Activated gamma-delta T cell treated with anti-CD3 and anti-CD28 coated beads, Interleukin-2, amount 50 U/mL, for 16 hours (primary cell): ENCODE data around the gene WDR48.
A peak's percentile ranks its signal among the peaks of the same experiment; 100 is the strongest.

Experiments used
- DNase-seq: peaks from one replicate; pipeline ENCODE4 v3.0.0-alpha.2; 2020; ENCODE audit warnings: low read depth

WDR48 gene

DNA sequence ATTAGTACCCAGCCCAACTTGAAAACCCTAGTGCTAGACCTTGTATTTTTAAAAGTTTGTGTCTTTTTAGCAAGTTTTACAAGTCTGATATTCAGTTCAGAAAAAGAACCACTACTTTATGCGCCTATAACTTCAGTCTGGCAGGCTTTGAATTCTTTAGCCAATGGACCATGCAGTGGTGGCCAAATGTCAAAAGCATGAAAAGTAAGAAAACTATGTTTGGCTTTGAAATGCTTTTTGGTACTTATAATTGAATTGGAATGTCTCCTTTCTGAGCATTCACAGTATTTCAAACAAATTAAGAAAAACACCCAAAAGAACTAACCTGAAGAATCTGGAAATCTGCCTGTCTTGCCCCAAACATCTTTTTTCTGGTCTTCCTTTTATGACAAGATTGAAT lies 12.8 kb downstream of the WDR48 start:
- no peak for DNase-seq

DNA sequence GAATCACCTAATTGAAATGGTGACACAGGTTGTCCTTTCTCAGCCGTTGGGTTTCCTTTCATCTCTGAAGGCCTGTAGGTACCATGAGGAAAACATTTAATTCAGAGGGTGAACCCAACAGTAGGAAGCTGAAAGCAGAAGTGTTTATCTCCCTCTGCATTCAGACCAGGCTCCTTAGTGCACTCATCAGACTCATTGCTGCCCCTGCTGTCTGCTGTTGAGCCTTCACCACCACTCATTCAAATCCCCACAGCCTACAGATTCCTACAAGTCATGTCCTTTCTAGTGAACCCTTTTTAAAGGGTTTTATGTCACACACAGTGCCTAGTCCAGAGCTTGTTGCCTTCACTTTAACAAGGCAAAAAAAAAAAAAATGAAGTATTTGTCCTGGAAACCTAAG lies 13.4 kb downstream of the WDR48 start:
- DNase-seq: no peak

DNA sequence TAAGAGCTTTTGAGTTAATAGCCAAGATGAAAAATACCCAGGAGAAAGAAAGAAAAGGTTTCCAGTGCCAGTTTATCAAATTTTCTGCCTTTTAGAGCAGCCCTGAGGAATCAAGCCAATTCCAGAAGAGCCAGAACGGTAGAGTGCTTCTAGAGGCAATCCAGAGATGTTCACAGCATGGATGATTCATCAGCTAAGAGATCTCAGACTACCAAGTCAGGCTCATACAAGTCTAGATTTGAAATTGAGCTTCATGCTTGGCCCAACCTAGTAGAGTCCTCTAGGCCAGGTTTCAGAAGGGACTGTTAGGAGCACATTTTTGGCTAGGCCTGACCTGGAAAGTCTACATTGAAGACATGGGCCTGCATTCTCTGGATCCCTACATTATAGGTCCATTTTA lies 15.5 kb downstream of the WDR48 start:
- DNase-seq: no peak

DNA sequence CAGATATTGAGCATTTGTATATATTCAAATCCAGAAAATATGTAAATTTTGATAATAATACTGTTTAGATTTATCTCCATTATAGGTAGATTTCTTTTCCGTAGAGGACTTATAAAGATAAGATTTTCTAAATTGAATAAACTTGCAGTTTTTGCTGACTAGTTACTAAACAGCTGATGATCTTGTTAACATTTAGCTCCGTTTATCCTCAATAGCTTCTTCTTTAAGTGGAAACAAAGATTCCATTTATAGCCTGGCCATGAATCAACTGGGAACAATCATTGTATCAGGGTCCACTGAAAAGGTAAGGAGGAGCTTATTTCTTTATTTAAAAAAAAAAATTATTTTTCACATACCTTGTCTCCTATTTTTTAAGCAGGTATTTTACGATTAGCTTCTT lies 16.7 kb downstream of the WDR48 start:
- no peak for DNase-seq

DNA sequence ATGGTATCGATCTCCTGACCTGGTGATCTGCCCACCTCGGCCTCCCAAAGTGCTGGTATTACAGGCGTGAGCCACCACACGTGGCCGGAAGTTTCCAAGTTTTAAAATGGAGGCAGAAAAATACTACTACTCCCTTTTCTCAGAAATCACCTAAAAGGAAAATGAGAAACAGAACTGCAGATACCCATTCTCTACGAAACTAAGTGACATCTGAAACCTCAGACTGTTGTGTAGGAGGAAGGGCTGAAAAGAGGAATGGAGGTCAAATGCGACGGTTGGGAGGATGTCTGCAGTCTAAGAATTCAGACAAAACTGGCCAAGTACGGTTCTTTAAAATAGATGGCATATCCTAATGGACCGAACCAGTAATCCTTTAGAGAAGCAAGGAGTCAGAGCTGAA lies 24.1 kb downstream of the WDR48 start:
- no peak for DNase-seq

DNA sequence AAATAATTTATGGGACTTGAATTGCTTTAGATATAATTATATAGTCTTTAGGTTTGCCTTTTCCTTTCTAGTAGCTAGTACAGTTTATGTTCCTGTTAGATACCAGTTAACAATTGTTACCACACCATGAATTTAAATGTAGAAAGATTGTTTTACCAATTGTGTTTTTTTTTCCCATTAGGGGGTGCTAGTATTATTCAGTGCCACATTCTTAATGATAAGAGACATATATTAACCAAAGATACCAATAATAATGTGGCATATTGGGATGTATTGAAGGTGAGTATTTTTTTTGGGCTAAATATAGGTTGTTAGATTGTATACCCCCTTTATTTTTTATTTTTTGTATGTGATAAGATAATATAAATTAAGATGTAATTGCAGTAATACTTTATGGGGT lies 27.7 kb downstream of the WDR48 start:
- no peak for DNase-seq

DNA sequence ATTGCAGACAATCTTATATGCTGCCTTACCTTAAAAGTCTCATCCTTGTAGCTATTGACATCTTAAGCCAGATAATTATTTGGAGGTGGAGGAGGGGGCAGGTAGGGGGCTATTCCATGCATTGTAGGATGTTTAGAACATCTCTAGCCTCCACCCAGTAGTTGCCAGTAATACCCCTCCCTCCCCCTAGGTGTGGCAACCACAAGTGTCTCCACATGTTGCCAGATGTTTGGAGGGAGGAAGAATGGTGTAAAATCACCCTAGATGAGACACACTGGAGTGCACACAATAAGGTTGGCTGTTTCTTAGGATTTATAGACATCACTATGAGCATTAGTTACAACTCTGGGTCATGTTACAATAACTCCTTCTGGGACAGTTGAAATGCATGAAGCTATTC lies 28.2 kb downstream of the WDR48 start:
- DNase-seq: no peak

DNA sequence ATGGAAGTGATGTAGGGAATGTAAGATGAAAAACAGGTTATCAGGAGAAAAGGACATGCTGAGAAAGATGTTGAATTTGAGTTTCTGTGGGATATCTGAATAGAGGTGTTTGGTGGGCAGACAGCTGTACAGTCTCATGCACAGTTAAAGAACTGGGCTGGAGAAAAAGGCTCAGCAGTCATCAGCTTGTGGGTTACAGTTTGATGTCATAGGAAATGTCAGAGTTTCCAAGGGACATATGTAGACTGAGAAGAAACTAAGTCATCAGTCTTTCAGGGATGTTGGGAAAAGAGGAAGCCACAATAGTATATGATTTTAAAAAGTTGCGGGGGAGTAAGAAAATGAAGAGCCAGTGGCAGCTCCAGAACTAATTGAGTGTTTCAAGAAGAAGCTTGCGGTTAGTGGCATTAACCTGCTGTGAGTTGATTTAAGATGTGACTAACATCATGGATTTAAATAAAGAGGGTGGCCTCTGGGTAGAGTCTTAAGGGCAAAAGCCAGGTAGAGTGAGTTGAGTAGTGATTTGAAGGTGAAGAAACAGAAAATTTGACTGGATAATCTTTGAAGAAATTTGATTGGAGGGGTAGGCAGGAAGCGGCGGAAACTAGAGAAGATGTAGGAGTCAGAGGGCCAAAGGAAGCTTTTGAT lies 31.0 kb downstream of the WDR48 start:
- no peak for DNase-seq

DNA sequence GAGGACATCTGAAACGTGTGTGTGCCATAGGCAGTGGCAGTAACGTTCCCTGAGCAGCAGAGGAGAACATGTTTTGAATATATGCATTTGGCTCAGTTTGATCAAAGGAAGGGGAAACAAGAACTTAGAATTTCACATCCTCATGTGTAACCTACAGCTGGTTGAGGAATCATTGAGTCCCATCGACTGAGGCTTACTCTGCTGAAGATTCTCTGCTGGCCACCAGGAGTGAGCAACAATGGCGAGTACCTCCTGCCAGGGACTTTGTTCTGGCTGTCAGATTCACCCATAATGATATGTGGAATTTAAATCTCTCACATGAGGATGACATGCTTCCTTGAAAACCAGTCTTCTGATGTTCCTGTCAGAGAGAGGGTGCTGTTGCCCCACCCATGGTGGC lies 34.3 kb downstream of the WDR48 start:
- no peak for DNase-seq

DNA sequence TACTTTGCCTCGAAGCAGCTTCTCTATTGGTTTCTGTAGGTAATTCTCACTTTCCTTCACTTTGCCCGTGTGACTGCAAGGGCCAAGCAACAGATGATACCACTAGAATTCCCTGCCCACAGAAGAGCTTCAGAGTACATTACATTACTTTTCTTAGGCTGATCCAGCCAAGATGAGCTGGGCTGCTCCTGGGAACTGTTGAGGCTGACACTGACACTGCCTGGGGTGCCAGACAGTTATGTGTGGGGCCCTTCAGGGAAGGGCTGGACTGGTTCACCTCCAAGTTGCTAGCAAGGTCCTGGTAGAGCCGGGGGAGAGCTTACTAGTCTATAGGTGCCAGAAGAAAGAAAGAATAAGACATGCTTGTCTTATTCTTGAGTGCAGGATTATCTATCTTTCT lies 36.6 kb downstream of the WDR48 start:
- no peak for DNase-seq

DNA sequence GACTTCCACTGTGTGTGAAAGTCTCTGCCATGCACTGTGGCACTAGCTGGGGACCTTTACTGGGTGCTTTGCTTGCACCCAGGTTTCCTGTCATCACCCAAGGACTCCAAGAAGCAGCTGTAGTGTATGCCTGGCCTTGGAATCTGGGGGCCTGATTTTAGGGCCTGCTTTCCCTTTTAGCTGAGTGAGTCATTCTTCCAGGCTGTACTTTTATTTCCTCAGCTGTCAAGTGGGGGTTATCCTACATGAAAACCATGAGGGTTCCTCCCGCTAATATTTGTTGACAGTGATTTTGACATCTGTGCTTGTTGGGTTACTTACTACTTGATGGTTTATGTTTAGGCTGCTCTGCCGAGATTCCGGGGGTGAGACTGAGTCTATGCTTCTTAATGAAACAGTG lies 37.1 kb downstream of the WDR48 start:
- no peak for DNase-seq

DNA sequence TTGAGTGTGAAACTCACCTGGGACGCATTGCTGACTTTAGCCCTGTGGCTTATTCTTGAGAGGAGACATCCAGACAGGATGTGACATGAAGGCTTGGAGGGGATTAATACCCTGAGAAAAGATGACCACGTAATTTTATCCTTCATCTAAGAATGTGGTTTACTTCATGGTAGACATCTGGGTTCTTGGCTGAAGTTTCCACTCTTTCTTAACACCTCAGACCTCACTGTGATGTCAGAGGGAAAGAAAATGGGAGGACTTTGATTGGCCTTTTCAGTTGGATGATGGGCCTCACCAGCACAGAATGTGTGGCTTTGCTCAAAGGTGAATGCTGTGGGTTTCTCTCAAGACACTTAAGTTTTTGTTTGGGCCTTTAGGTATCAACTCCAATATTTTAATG lies 39.1 kb downstream of the WDR48 start:
- no peak for DNase-seq

DNA sequence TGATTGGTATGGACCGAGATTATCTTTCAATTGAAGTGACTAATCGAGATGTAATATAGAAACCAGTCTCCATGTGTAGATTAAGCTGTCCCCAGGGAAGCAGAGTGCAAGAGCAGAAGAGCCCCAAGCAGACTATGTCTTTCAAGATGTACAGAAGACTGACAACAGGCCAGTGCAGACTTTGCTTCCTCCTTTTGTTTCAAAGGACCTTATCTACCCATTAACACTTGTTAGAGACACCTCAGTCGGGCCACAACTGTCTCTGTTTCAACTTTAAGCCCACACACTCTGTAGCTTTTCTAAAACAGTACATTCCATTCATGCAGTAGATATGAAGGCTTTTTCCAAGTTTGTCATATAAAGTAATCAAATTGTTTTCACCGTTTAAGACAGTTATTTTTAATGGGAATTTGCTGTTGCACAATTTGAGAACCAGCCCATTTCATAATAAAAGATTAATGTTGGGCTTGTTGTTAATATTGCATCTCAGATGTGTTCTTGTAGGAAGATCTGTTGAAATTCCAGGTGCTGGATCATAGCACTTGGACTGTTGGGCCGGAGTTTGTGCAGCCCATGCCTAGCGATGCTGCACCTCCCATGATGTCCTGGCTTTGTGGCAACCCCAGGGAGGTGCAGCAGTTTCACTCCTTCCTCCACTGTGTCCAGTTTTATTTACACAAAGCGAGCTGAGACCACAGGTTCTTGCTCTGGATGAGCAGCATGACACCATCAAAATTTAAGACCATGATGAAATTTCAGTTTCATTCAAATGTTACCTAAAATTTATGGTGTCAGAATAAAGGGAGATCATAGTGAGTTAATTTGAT lies 43.2 kb downstream of the WDR48 start:
- no peak for DNase-seq

DNA sequence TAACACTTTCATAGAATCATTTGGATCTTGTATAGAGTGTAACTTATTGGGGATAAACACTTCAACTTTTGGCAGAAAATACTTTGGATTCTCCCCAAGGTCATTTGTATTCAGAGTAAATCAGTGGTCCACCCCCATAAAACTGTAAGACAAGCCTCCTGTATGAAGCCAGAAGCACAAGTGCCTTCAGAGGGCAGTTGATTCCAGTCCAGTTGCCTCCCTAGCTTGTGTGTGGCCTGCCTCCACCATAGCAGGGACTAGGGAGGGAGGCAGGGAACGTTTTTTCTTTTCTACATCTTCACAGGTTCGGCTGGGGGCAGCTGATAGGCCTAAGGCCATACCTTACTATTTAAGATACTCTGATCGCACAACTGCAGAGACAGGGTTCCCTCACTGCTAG lies 44.0 kb downstream of the WDR48 start:
- DNase-seq: no peak

DNA sequence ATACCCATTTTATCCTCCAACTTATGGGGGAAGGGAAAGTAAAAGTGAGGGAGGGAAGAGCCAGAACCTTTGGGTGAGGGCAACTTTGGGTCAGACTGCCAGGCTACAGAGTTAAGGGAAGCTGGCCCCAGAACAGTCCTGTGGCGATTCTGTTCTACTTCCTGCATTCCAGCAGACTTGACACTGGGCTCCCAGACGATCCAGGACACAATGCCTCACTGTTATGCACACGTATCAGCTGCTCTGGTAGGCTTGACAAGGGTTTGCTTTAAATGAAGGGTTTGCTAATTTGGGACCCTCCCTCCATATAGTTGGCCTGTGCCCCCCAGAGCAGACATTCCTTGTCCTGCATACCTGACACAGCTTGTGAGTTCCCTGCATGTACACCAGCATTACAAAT lies 45.0 kb downstream of the WDR48 start:
- no peak for DNase-seq

DNA sequence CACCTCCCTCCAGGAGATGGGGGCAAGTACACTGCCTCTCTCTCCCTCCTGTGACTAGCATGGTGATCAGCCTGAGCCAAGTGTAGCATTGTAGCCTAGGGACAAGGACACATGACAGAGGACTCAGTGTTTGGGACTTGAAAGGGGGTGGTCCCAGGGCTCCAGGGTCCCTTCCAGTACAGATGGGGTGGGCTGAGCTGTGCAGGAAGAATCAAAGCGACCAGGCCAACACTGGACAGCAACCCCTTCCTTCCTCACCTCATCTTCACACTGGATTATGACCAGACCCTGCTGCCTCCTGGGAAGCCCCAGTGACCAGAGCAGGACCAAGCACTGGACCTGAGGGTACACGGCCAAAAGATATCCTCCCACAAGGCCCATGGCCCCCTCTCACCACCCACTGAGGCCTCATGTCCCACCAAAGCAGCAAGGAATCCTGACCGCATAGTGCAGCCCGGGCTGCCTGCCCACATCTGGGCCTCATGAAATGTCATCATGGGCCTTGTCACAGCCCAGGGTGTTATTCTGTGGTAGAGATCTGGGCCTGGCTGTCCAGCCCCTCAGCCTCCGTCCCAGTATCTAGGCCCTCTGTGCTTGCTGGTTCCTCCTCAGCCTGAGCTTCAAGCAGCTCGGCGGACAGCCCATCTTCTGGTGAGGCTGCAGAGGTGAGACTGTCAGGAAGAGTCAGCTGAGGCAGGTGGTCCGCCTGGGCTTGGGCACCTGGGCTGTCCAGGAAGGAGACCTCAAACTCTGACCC lies 46.1 kb downstream of the WDR48 start:
- no peak for DNase-seq

DNA sequence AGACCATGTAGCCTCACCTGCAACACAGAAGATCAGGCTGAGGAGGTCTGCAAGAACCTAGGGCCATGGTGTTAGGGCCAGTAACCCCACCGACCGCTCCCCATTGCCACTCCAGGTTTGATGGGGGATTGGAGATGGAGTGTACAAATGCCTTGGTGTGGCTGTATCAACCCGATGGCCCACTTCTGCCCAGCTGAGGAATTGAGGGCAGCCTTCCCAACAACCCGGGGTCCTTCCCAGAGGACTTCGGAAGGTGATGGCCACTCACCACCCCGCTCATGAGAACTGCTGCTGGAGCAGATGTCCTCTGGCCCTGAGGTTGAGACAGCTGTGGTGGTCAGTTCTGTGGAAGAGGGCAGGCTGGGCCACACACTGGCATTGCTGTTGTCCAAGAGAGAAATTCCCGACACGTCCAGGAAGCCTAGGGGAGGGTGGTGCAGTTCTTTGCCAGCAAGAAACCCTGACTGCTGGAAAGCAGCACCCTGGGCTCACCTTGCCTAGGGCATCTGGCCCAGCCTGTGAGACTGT lies 46.7 kb downstream of the WDR48 start:
- no peak for DNase-seq

DNA sequence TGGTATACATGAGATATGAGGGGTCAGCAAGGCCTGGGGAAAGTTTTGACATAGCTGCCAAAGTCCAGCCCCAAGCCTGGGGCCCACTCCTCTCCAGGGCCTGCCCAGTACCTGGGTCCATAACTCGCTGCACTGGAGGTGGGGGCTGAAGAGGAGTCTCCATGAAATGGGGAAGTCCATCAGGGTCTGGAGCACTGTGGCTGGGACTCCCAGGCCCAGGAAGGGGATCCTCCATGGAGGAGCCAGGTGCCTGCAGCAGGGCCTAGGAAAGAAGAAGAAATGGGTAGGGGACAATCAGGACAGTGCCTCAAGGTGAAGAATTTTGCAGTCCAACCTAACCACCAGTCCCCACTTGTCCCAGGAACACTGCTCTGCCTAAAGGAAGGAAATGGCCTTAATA lies 47.4 kb downstream of the WDR48 start:
- DNase-seq: no peak

DNA sequence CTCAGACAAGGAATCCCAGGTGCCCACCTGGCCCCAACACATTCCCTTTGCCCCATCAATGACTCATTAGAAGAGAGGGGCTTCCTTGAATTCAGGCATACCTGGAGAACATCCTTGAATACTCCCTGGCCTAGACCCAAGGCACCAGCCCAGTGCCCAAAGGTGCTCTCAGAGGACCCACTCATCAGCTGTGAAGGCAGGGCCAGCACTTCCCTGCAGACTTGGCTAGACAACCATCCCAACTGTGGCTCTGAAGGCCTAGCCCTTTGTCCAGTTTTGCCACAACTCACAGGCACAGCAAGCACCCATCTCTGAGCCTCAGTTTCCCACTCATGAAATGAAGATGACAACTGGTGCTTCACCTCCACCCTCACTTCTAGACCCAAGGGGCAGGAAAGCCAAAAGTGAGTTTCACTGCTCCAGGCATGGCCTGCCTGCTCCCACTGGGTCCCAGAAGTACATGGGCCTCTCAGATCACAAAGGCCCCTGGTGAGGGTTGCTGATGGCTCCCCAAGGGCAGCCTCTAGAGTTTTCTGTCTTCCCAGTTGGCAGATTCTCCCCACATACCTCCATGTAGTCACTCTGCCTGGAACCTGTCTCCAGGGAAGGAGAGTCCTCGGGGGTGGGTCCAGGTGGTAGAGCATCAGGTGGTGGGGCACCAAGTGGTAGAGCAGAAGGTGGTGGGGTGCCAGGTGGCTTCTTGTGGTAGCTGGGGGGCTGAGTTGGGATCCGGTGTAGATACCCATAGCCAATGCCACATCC lies 48.1 kb downstream of the WDR48 start:
- DNase-seq: no peak

DNA sequence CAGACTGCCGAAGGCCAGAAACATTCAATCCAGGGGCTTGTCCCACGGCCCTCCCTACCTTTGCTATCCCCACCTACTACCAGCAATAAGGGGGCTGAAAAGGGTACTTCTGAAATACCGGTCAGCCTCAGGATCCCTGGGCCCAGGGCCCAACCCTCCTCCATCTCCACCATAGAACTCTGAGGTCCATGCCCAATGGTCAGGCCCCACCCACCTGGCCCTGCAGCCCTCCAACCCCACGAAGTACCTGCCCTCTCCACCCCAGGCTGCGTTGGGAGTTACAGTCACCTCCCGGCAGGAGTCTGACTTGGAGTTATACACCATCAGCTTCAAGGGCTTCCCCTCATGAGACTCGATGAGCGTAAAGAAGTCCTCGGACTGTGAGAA lies 48.7 kb downstream of the WDR48 start:
- no peak for DNase-seq

DNA sequence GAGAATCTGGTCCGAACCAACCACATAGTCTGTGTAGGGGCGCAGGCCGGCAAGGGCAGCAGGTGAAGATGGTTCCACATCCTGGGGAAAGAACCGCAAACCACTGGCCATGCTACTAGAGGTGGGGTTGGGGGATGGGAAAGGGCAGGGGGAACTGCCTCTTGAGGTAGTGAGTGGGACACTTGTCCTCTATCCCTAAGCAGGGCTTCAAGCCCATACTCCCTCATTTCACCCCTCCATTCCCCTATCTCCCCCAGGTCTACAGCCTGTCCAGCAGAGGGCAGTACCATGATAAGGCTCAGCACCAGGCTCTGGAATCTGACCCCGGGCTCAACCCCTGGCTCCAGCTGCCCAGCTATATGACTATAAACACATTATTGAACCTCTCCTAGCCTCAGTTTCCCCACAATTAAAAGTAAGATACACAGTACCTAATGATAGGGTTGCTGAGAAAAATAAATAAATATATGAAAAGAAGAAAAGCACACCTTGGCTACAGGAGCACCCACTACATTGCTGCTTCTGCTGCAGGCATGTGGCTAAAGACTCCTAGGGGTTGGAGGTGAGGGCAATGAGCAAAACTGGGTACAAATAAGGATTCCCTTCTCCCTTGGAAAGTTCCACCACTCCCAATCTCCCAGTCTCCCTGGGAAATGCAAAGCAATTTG lies 49.3 kb downstream of the WDR48 start:
- peak; percentile 22 for DNase-seq
